Stomach (tissue), 4 donors: ENCODE results near the gene SNTG2.

Experiments used
- EP300 ChIP-seq: sonication (generic); formaldehyde crosslinking; IDR thresholded peaks from one replicate; pipeline ENCODE4 v1.6.1; 2017; ENCODE audit warnings: antibody characterized with exemption
- POLR2A ChIP-seq, 4 donors: fragments of 450-650 bp; IDR thresholded peaks; one replicate each; pipeline ENCODE4 v1.6.1; 2016; ENCODE audit warnings: antibody characterized with exemption in 4 of 4, control low read depth in 2 of 4, mild to moderate bottlenecking in 1 of 4, moderate library complexity in 1 of 4
- TF ChIP-seq, protein P1 (sequence below), 7 experiments: fragments of 450-650 bp in 4 of 7; fragments of 200-600 bp in 3 of 7; sonication (generic) in 3 of 7; IDR thresholded peaks; one replicate each; pipeline ENCODE4 v1.5.1; 2016 to 2019; ENCODE audit warnings: antibody characterized with exemption in 7 of 7, control low read depth in 2 of 7, mild to moderate bottlenecking in 1 of 7

DNA sequence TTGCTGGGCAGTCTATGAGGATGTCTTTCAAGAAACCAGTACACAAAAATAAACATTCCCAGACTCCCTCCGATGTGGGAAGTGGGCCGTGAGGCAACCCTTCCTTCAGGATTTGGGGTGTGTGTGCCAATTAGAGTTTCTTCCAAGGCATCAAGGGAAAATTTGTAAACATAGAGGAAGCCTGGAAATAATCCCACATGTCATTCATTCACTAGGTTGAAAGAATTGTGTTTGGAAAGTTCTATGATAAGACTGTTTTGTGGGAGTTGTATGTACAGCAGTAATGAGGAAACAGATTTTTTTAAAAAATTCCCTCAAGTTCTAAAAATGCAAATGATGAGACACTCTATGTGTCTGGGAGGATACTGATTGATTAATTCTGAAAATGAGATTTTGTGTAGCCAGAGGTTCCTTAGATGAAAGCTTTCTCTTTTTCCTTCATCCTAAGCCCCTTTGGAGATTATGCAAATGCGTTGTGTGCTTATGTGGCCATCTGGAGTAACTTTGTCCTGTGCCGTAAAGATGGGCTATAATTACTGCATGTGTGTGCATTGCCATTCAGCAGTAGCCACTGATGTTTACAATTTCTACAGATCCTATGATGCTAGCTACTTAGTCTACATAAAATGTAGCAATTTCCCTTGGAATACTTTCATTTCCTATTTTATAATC, 354.8 kb downstream of the SNTG2 start:
- TF ChIP-seq, protein P1, sequence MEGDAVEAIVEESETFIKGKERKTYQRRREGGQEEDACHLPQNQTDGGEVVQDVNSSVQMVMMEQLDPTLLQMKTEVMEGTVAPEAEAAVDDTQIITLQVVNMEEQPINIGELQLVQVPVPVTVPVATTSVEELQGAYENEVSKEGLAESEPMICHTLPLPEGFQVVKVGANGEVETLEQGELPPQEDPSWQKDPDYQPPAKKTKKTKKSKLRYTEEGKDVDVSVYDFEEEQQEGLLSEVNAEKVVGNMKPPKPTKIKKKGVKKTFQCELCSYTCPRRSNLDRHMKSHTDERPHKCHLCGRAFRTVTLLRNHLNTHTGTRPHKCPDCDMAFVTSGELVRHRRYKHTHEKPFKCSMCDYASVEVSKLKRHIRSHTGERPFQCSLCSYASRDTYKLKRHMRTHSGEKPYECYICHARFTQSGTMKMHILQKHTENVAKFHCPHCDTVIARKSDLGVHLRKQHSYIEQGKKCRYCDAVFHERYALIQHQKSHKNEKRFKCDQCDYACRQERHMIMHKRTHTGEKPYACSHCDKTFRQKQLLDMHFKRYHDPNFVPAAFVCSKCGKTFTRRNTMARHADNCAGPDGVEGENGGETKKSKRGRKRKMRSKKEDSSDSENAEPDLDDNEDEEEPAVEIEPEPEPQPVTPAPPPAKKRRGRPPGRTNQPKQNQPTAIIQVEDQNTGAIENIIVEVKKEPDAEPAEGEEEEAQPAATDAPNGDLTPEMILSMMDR (IDR thresholded peaks at IDR 0.05): no peak
- no peak for TF ChIP-seq POLR2A (IDR thresholded peaks at IDR 0.05)
- TF ChIP-seq EP300: no peak
